ENCODE measurements around the gene STX18. TPM values are rescaled to one million over a fixed set of nuclear protein-coding genes. Genes with fewer than 3 reads are reported as not detected.

Gene STX18
- total RNA-seq, 6 donors from 2014 or later: 23.7 to 48.1 (median 29.2) TPM

DNA sequence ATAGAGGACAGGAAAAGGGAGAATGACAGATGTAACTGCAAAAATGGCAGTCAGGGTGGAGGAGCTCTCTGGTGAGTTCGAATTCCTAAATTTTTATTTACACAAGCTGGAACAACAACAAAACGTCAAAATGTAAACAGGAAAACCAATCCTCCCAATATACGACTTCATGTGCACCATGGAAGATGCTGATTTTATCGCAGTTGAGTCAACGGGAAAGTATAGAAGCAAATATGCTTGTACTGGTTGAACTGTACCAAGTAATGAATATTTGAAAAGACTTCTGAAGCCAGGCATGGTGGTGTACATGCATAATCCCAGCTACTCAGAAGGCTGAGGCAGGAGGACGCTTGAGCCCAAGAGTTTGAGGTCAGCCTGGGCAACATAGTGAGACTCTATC lies 15.4 kb downstream of the STX18 start:
- no peak for ATAC-seq (ENCODE audit: low FRiP score in 2 of 2)
- no peak for DNase-seq
- H3K4me3 ChIP-seq: no peak overlapping the region
- no peaks in the 10 kb centered on the region for H3K27me3 ChIP-seq
- no peaks in the 10 kb centered on the region for H3K9me3 ChIP-seq
- peaks cover 0 to 11% (median 7%) of the 10 kb centered on the region in 4 donors for H3K4me1 ChIP-seq
- H3K27ac ChIP-seq: no peak overlapping the region
- no peaks in the 10 kb centered on the region for H3K36me3 ChIP-seq
- TF ChIP-seq POLR2A (IDR thresholded peaks at IDR 0.05): no peak
- 71 to 83% methylated on average over 6 of the region's 6 CpGs for WGBS, 2 donors

DNA sequence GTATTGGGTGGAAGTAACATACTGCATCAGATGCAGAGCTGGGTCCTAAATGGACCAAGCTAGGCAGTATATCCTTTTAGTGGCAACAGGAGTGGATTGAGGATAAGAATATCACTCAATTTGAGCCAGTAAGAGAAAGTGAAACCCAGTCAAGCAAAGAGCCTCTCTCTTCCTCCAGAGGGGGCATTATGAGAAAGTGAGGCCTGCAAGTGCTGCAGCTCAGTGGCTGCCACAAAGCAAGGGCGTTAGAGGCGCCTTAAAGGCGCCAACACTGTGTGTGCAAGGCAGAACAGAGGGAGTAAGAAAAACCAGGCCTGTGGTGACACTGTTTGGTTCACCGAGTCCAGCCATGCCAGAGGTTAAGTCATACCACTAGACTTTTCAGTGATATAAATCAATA lies 17.5 kb downstream of the STX18 start:
- ATAC-seq (ENCODE audit: low FRiP score in 2 of 2) (peak in 1 of 2 donors; percentile 19), DNase-seq (no peak)
- TF ChIP-seq CTCF (IDR thresholded peaks at IDR 0.05): no peak
- no peak for TF ChIP-seq EP300 (IDR thresholded peaks at IDR 0.05)
- no peak for TF ChIP-seq POLR2AphosphoS5 (IDR thresholded peaks at IDR 0.05)
- TF ChIP-seq POLR2A (IDR thresholded peaks at IDR 0.05): no peak
- H3K27me3 ChIP-seq: no peaks in the 10 kb centered on the region
- H3K27ac ChIP-seq: no peak overlapping the region
- no peaks in the 10 kb centered on the region for H3K36me3 ChIP-seq
- H3K9me3 ChIP-seq: no peaks in the 10 kb centered on the region
- 80 to 89% methylated on average over 4 of the region's 4 CpGs for WGBS, 2 donors
- no peak overlapping the region for H3K4me3 ChIP-seq
- peaks cover 2 to 11% (median 7%) of the 10 kb centered on the region in 4 donors for H3K4me1 ChIP-seq

DNA sequence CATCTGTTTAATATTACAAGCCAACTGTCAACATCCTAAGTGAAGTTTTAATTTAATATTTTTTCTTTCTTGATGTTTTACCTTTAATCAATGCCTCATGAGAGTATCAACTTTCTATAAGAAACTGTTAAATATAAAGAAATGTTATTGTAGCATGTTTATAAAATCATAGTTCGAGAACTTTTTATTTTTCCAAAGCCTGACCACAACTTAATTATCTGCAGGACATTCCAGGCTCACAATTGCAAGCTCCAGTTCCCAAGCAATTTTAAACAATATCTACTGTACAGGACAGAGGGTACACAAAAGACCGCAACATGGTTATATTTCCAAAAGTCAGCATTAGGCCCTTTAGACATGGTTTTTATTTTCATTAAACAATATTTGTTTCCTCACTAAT lies 20.1 kb downstream of the STX18 start:
- no peak overlapping the region for H3K4me3 ChIP-seq
- H3K9me3 ChIP-seq: no peaks in the 10 kb centered on the region
- H3K27me3 ChIP-seq: no peaks in the 10 kb centered on the region
- no peak for DNase-seq
- no peak for ATAC-seq (ENCODE audit: low FRiP score in 2 of 2)
- H3K4me1 ChIP-seq: peaks cover 2 to 11% (median 7%) of the 10 kb centered on the region in 4 donors
- H3K36me3 ChIP-seq: no peaks in the 10 kb centered on the region
- WGBS, 2 donors: 89 to 94% methylated on average over 2 of the region's 2 CpGs
- no peak for TF ChIP-seq CTCF (IDR thresholded peaks at IDR 0.05)
- no peak for TF ChIP-seq POLR2AphosphoS5 (IDR thresholded peaks at IDR 0.05)
- no peak for TF ChIP-seq POLR2A (IDR thresholded peaks at IDR 0.05)
- no peak for TF ChIP-seq EP300 (IDR thresholded peaks at IDR 0.05)
- H3K27ac ChIP-seq: no peak overlapping the region

GRCh38 chr4:4521136-4521535 lies 20.7 kb downstream of the STX18 start:
- DNase-seq (no peak), ATAC-seq (ENCODE audit: low FRiP score in 2 of 2) (no peak)
- Histone ChIP-seq H3K36me3 (no peaks in the 10 kb centered on the region), H3K27ac (no peak overlapping the region), H3K4me1 (peaks cover 2 to 11% (median 7%) of the 10 kb centered on the region in 4 donors), H3K27me3 (no peaks in the 10 kb centered on the region), H3K4me3 (no peak overlapping the region), H3K9me3 (no peaks in the 10 kb centered on the region)
- 86 to 94% methylated on average over 3 of the region's 3 CpGs for WGBS, 2 donors
- no peak for TF ChIP-seq EP300 (IDR thresholded peaks at IDR 0.05)
- TF ChIP-seq CTCF (IDR thresholded peaks at IDR 0.05): no peak
- TF ChIP-seq POLR2AphosphoS5 (IDR thresholded peaks at IDR 0.05): no peak
- TF ChIP-seq POLR2A (IDR thresholded peaks at IDR 0.05): no peak

DNA sequence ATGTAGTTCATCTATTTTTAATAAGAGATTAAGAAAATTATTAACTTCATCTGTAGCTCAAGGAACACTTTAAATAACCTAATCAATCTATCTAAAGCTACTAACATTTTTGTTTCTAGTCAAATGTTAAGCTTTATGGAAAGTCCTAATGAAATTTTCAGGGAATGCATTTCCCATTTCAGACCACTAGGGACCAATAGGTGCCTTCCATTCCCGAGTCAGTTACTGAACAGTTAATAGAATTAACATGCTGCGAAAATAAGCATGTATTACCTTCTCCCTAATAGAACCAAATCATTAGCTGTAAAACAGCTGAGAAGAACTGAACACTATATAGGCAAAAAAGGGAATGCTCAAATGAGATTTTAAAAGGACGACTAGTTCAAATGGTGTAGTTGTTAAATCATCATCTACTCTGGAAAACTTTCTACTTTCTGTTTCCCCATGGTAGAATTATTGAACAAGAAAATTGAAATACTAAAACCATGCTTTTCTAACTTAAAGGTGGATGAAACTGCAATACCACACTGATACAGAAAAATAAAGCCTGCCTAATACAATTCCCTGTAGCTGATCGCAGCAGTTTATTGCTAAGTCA lies 22.5 kb downstream of the STX18 start:
- H3K27me3 ChIP-seq: no peaks in the 10 kb centered on the region
- H3K9me3 ChIP-seq: no peaks in the 10 kb centered on the region
- DNase-seq (no peak), ATAC-seq (ENCODE audit: low FRiP score in 2 of 2) (no peak)
- no peak overlapping the region for H3K4me3 ChIP-seq
- peaks cover 5 to 16% (median 10%) of the 10 kb centered on the region in 4 donors for H3K4me1 ChIP-seq
- TF ChIP-seq CTCF (IDR thresholded peaks at IDR 0.05) (peak in 4 of 6 experiments; percentile 27 to 51 (median 38)), POLR2AphosphoS5 (IDR thresholded peaks at IDR 0.05) (no peak)
- H3K27ac ChIP-seq: no peak overlapping the region
- H3K36me3 ChIP-seq: no peaks in the 10 kb centered on the region
- 75 to 79% methylated on average over 4 of the region's 4 CpGs for WGBS, 2 donors
